GM18502 (cell line): ENCODE data around the gene CEP128.

Source experiments
- ATAC-seq: cut with Tn5 transposase; IDR thresholded peaks from one replicate; pipeline ENCODE4 v1.9.1; 2021; ENCODE audit warnings: mild to moderate bottlenecking; ENCODE audit not compliant: unreplicated experiment, poor library complexity

CEP128 gene

DNA sequence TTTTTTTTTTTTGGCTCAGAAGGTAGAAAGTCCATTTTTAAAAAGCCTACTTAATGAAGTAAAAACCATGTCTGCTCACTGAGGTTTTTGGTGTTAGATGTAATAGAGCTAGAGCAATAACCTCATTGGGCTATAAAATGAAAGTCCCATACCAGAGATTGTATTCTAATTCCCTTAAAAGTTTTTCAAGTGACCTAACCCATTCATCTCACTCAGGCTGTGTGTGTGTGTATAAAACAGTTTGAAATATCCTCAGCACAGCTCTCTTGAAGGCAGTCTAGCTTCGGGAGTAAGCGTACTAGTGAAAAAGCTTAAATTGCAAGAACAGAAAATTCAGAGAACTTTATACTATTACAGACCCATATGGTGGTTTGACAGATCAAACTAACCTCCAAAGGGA lies 313.8 kb downstream of the CEP128 start:
- ATAC-seq = no peak

GRCh38 chr14:80624581-80624980 lies 317.0 kb downstream of the CEP128 start:
- ATAC-seq = no peak

GRCh38 chr14:80621701-80622100 lies 319.8 kb downstream of the CEP128 start:
- ATAC-seq = no peak

DNA sequence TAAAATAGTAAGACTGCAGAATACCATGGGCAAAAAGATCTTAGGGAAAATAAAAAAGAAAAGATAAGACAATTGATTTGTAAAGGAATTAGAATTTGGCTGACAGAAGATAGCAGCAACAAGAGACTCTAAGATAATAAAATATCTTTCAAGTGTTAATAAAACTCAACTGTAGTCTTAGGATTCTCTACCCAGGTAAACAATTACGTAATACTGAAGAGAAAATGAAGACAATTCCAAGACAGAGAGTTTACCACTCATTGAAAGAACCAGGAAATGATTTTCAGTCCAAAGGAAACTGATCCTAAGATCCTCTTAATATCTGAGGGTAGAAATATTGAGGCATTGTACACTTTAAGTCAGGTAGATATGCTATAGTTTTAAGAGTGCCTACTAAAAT lies 321.1 kb downstream of the CEP128 start:
- ATAC-seq = no peak

GRCh38 chr14:80618751-80619329 lies 322.7 kb downstream of the CEP128 start:
- no peak for ATAC-seq

DNA sequence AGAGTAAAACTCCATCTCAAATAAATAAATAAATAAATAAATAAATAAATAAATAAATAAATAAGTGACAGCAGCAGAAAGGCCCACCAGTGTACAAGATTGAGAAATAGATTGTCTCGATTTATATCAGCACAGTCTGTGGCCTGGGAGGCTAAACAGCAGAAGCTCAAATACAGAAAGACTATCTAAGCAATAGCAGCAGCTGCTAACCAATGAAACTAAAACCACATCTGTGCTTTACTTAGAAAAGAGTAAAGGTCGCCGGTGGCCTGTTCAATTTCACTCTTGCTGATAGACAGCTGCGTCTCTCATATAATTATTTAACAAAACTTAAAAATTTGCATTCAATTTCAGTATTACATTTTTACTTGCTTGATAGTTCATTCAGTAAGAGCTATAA lies 325.7 kb downstream of the CEP128 start:
- ATAC-seq = no peak

- ATAC-seq = no peak
These were observed 332.5 kb downstream of the CEP128 start for GRCh38 chr14:80609055-80609454.

DNA sequence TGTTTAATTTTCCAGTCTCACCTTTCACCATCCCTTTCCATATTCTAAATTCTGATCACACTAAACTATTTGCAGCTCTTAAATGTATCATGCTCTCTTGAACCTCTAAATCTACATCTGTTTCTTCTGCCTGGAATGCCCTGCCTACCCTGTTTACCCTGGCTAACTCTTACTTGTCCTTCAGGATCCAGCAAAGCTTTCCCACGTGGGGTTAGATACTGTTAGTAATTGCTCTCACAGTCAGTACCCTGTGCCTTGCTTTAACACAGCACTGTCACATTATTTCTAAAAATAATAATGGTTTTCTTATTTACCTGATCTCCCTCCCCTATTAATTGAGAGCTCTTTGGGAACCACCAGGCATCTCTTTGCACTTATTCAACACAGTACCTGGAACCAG lies 333.0 kb downstream of the CEP128 start:
- ATAC-seq = no peak

- ATAC-seq = no peak
These were observed 333.9 kb downstream of the CEP128 start for GRCh38 chr14:80607430-80608190.

DNA sequence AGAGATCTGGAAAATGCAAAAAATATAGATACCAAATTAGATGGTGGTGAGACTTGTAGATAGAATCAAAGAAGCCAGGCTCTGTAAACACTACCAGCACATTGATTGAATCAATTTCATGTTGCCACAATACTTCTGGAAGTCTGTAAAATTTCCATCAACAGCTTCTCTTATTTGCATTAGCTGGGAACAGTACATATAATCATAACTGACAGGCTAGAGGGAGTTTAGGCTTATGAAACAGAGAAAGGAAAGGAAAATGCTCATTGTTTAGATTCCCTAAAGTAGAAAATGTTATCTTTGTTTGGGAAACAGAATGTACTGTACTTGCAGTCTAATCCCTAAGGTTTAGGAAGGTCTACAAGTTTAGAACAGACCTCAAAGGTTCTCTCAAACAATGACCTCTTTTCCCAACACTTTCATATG lies 335.2 kb downstream of the CEP128 start:
- no peak for ATAC-seq

- ATAC-seq = no peak
These were observed 336.0 kb downstream of the CEP128 start for GRCh38 chr14:80605536-80605935.

GRCh38 chr14:80602946-80603345 lies 338.6 kb downstream of the CEP128 start:
- ATAC-seq = no peak

DNA sequence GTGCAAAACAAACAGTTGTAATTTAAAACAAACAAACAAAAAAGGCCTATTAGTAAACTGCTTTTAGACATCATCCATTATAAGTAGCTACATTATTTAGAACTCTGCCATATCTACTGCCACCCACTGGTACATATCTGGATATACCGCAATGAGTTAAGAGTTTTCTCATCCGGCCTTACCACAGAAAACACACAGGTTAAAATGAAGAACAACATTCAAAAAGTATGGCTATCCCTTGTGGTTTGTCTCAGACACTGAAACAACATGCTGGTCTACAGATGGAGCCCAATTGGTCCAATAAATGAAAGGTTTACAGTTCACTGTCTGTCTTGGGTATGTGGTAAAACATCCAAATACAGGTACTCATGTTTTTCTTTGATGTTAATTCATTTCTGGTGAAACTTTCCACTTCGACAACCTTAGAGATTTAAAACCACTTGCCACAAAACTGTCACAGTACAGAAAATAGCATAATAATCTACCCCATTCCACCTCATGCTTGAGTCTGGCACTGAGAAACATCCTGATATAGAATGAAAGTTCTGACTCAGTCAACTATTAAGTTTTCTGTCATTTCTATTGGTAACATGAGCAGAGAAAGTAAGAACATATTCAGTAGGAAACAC lies 354.3 kb downstream of the CEP128 start:
- peak; percentile 94 for ATAC-seq

GRCh38 chr14:80586131-80586530 lies 355.4 kb downstream of the CEP128 start:
- ATAC-seq = no peak

GRCh38 chr14:80585506-80585835 lies 356.1 kb downstream of the CEP128 start:
- no peak for ATAC-seq

DNA sequence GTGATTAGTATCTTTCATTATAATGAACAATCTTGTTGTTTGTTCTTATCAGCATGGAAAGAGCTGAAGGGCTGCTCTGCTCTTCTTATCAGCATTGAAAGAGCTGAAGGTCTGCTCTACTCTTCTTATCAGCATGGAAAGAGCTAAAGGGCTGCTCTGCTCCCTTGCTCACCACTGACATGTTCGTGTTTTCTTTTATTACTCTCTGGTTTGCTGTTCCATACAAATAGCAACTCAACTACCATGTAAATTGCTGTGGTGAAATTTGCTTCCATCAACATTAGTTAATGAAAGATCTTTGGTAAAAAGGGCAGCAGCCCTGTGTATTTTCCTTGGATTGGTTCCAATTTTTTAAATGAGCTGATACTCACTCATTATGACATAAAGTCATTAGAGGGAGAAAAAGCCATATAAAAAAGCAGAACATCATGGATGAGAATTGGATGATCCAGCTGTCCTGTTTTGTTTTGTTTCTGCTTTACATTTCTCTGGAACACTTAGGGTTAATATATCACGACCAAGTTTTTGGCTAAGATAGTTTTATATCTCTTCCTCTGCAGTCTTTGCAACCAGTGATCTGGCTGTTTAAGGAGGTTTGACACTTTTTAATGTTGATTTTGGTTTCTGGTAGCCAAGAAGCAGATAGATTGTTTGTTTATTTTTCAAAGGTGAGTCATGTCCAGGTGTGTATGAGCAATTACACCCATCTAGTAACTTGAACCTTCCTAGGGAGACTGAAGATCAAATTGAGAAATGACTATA lies 356.6 kb downstream of the CEP128 start:
- no peak for ATAC-seq

GRCh38 chr14:80577599-80577998 lies 363.9 kb downstream of the CEP128 start:
- ATAC-seq = no peak

DNA sequence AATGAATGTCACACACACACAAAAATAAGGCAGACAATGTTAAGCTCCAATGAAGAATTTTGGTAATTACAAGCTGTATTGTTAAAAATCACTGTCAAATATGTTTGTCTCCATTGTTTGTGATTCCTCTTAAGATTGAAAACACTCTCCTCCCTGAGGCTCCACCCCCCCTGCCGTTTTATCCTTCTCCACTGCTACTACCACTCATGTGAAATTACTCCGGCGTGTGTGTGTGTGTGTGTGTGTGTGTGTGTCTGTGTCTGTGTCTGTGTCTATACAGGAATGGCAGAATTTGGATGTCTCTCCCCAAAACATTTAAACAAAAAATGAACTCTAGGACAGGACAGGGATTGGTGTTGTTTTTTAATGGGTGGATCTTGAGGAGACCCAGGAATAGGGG lies 365.1 kb downstream of the CEP128 start:
- ATAC-seq = no peak

DNA sequence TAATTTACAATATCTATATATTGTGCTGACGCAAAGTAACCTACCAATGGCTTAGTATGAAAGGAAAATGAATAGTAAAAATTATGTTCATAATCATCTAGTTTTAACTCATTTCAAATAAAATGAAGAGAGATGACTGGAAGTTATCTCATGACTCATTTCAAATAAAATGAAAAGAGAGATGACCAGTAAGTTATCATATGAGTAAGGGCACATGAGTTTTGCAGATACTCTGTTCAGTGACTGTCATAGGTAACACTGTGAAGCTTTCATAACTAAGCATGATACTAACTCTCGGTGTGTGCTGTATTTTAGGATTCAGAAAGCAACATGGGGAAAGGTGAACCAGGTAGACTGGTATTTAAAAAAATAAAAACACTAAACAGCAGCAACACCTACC lies 365.8 kb downstream of the CEP128 start:
- ATAC-seq = no peak

GRCh38 chr14:80572666-80573065 lies 368.9 kb downstream of the CEP128 start:
- ATAC-seq = no peak

GRCh38 chr14:80570930-80571298 lies 370.6 kb downstream of the CEP128 start:
- no peak for ATAC-seq
